Neutrophil (primary cell): ENCODE measurements around the gene RCAN1.
A peak's percentile ranks its signal among the peaks of the same experiment; 100 is the strongest.

Source experiments
- H3K27ac ChIP-seq: fragments of 200-600 bp; sonication (generic); 2 replicates; pipeline ENCODE4 v1.5.1; 2016; ENCODE audit warnings: mild to moderate bottlenecking, moderate library complexity
- H3K27me3 ChIP-seq: fragments of 200-600 bp; sonication (generic); 2 replicates; pipeline ENCODE4 v1.6.0; 2016; ENCODE audit warnings: mild to moderate bottlenecking
- H3K36me3 ChIP-seq: fragments of 200-600 bp; sonication (generic); 2 replicates; pipeline ENCODE4 v1.5.1; 2017
- H3K4me1 ChIP-seq, 2 experiments: fragments of 200-600 bp in 1 of 2; sonication (generic) in 1 of 2; 1 replicate in 1 of 2; 2 replicates in 1 of 2; pipeline versions ENCODE4 v1.5.1 to v1.6.1; 2013 to 2016; ENCODE audit warnings: low read depth in 1 of 2, low read length in 1 of 2, mild to moderate bottlenecking in 1 of 2, moderate library complexity in 1 of 2; ENCODE audit not compliant: control insufficient read depth in 1 of 2, insufficient read depth in 1 of 2
- H3K4me3 ChIP-seq, 2 experiments: fragments of 200-600 bp in 1 of 2; sonication (generic) in 1 of 2; 1 replicate in 1 of 2; 2 replicates in 1 of 2; pipeline ENCODE4 v1.5.1; 2013 to 2016; ENCODE audit warnings: low read depth in 1 of 2, low read length in 1 of 2, mild to moderate bottlenecking in 1 of 2, moderate library complexity in 1 of 2
- H3K9me3 ChIP-seq: fragments of 200-600 bp; sonication (generic); 2 replicates; pipeline ENCODE4 v1.5.1; 2016
- CTCF ChIP-seq: fragments of 200-600 bp; sonication (generic); IDR thresholded peaks from 2 replicates; pipeline ENCODE4 v1.5.1; 2016; ENCODE audit warnings: antibody characterized with exemption

Gene RCAN1

GRCh38 chr21:34640858-34641257 lies 25.9 kb upstream of the RCAN1 start:
- no peaks in the 10 kb centered on the region for H3K27me3 ChIP-seq
- no peaks in the 10 kb centered on the region for H3K36me3 ChIP-seq
- H3K4me1 ChIP-seq: peaks cover 0 to 8% of the 10 kb centered on the region in 2 experiments
- no peak for TF ChIP-seq CTCF
- no peak overlapping the region for H3K27ac ChIP-seq
- no peak overlapping the region for H3K4me3 ChIP-seq
- H3K9me3 ChIP-seq: no peaks in the 10 kb centered on the region

- Histone ChIP-seq H3K4me1 (peaks cover 0 to 8% of the 10 kb centered on the region in 2 experiments), H3K9me3 (no peaks in the 10 kb centered on the region), H3K36me3 (no peaks in the 10 kb centered on the region), H3K27me3 (no peaks in the 10 kb centered on the region), H3K27ac (no peak overlapping the region), H3K4me3 (no peak overlapping the region)
- TF ChIP-seq CTCF: no peak
These were observed 25.2 kb upstream of the RCAN1 start for GRCh38 chr21:34639882-34640788.

- Histone ChIP-seq H3K27ac (no peak overlapping the region), H3K9me3 (no peaks in the 10 kb centered on the region)
- TF ChIP-seq CTCF: no peak
These were observed 24.3 kb upstream of the RCAN1 start for GRCh38 chr21:34639250-34639649.

GRCh38 chr21:34636961-34637360 lies 22.0 kb upstream of the RCAN1 start:
- Histone ChIP-seq H3K27me3 (peaks cover 3% of the 10 kb centered on the region), H3K4me3 (no peak overlapping the region), H3K36me3 (no peaks in the 10 kb centered on the region), H3K9me3 (no peaks in the 10 kb centered on the region), H3K4me1 (peaks cover 0 to 8% of the 10 kb centered on the region in 2 experiments), H3K27ac (no peak overlapping the region)
- no peak for TF ChIP-seq CTCF

More at GRCh38 chr21:34639250-34639649, 24.3 kb upstream of the RCAN1 start:
- H3K27me3 ChIP-seq: no peaks in the 10 kb centered on the region
- H3K4me3 ChIP-seq: no peak overlapping the region
- H3K36me3 ChIP-seq: no peaks in the 10 kb centered on the region
- peaks cover 0 to 8% of the 10 kb centered on the region in 2 experiments for H3K4me1 ChIP-seq

GRCh38 chr21:34635307-34635706 lies 20.4 kb upstream of the RCAN1 start:
- Histone ChIP-seq H3K4me1 (peaks cover 0 to 4% of the 10 kb centered on the region in 2 experiments), H3K36me3 (no peaks in the 10 kb centered on the region), H3K9me3 (no peaks in the 10 kb centered on the region), H3K4me3 (no peak overlapping the region), H3K27ac (no peak overlapping the region), H3K27me3 (peaks cover 4% of the 10 kb centered on the region)
- peak; percentile 50 for TF ChIP-seq CTCF
